Colonic mucosa (tissue), 4 donors: ENCODE results near the gene DAAM1. TPM values are rescaled to one million over a fixed set of nuclear protein-coding genes. Genes with fewer than 3 reads are reported as not detected.

Experiments
- DNase-seq: peaks from one replicate; pipeline ENCODE4 v3.0.0-alpha.2; 2020
- H3K27ac ChIP-seq: fragments of 200-600 bp; one replicate; pipeline ENCODE4 v1.8.0; 2021
- H3K27me3 ChIP-seq: fragments of 200-600 bp; one replicate; pipeline ENCODE4 v1.8.0; 2021
- H3K36me3 ChIP-seq: fragments of 200-600 bp; one replicate; pipeline ENCODE4 v1.8.0; 2021
- H3K4me1 ChIP-seq: fragments of 200-600 bp; one replicate; pipeline ENCODE4 v1.8.0; 2021; ENCODE audit warnings: mild to moderate bottlenecking
- H3K4me3 ChIP-seq: fragments of 200-600 bp; one replicate; pipeline ENCODE4 v1.8.0; 2021
- H3K9ac ChIP-seq, 2 donors: one replicate each; pipeline ENCODE4 v1.7.0; 2013; ENCODE audit warnings: control low read depth in 2 of 2, low read depth in 2 of 2, low read length in 2 of 2
- H3K9me3 ChIP-seq: fragments of 200-600 bp; one replicate; pipeline ENCODE4 v1.8.0; 2021
- CTCF ChIP-seq: fragments of 200-600 bp; IDR thresholded peaks from one replicate; pipeline ENCODE4 v1.8.0; 2022; ENCODE audit warnings: antibody characterized with exemption, mild to moderate bottlenecking
- intact Hi-C: fragments of 100-400 bp; cut with DNase I; formaldehyde crosslinking; loops from one replicate; pipeline ENCODE4 v1.14.1; 2022
- total RNA-seq, 2 donors: library from RNA; stranded (reverse); fragmentation: NEBNext Ultra II Directional in 1 of 2; extraction: Animal tissue kit (Norgen Biotek cat#: 25700) in 1 of 2; gene quantifications; one replicate each; pipeline ENCODE4 v1.2.1, GENCODE V29; 2021
- donor health status: healthy.
- donor health status: DM: no; HTN: no; CAD: no.
- donor health status: DM: no; HTN: no; CAD: no.

Gene DAAM1
- total RNA-seq, 2 donors from 2014 or later: 35.0 to 52.4 TPM

- H3K27ac ChIP-seq: no peak overlapping the region
- TF ChIP-seq CTCF: no peak
- no peak overlapping the region for H3K9ac ChIP-seq
- no peak for DNase-seq
- no peak overlapping the region for H3K4me3 ChIP-seq
- no peaks in the 10 kb centered on the region for H3K27me3 ChIP-seq
- no peaks in the 10 kb centered on the region for H3K4me1 ChIP-seq
- H3K9me3 ChIP-seq: no peaks in the 10 kb centered on the region
- H3K36me3 ChIP-seq: no peaks in the 10 kb centered on the region
- intact Hi-C loops: no loop called here
Measured at GRCh38 chr14:59317346-59317745, 128.9 kb downstream of the DAAM1 start.

GRCh38 chr14:59317798-59318505, 129.5 kb downstream of the DAAM1 start:
- H3K27ac ChIP-seq: no peak overlapping the region
- H3K9ac ChIP-seq: no peak overlapping the region
- no peak for TF ChIP-seq CTCF
- H3K9me3 ChIP-seq: no peaks in the 10 kb centered on the region
- intact Hi-C loops: no loop called here
- H3K4me3 ChIP-seq: no peak overlapping the region
- no peaks in the 10 kb centered on the region for H3K27me3 ChIP-seq
- H3K4me1 ChIP-seq: no peaks in the 10 kb centered on the region
- H3K36me3 ChIP-seq: no peaks in the 10 kb centered on the region
- DNase-seq: no peak

- Histone ChIP-seq H3K4me3 (no peak overlapping the region), H3K27ac (no peak overlapping the region), H3K9me3 (no peaks in the 10 kb centered on the region), H3K4me1 (no peaks in the 10 kb centered on the region), H3K9ac (no peak overlapping the region), H3K36me3 (no peaks in the 10 kb centered on the region), H3K27me3 (no peaks in the 10 kb centered on the region)
- TF ChIP-seq CTCF: no peak
- intact Hi-C loops: no loop called here
- DNase-seq: no peak
Measured at GRCh38 chr14:59318908-59319307, 130.4 kb downstream of the DAAM1 start.

DNA sequence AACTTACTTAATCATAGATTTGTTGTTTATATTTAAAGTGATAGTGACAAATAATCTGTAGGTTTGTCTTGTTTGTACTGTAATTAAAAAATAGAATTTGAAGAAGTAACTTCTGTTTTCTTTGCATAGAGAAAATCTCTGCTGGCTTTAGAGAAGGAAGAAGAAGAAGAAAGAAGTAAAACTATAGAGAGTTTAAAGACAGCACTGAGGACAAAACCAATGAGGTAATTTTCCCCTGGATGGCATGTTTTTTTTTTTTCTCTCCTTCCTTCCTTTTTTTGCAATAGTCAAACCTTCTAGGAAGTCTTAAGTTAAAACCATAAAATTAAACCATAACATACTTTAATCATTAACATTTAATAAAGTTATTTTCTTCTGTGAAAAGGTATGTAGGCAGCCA, 131.9 kb downstream of the DAAM1 start:
- no peak for DNase-seq
- TF ChIP-seq CTCF: no peak
- H3K27ac ChIP-seq: no peak overlapping the region
- intact Hi-C loops: no loop called here
- no peak overlapping the region for H3K4me3 ChIP-seq
- H3K9me3 ChIP-seq: no peaks in the 10 kb centered on the region
- H3K9ac ChIP-seq: no peak overlapping the region
- no peaks in the 10 kb centered on the region for H3K27me3 ChIP-seq
- H3K36me3 ChIP-seq: no peaks in the 10 kb centered on the region
- H3K4me1 ChIP-seq: no peaks in the 10 kb centered on the region

GRCh38 chr14:59320763-59321625, 132.5 kb downstream of the DAAM1 start:
- Histone ChIP-seq H3K4me1 (no peaks in the 10 kb centered on the region), H3K27ac (peak overlapping the region; percentile 35), H3K4me3 (no peak overlapping the region), H3K9me3 (no peaks in the 10 kb centered on the region), H3K27me3 (no peaks in the 10 kb centered on the region), H3K9ac (no peak overlapping the region), H3K36me3 (no peaks in the 10 kb centered on the region)
- no peak for DNase-seq
- TF ChIP-seq CTCF: no peak
- intact Hi-C loops: no loop called here
